Jurkat, Clone E6-1 (cell line): ENCODE results near the gene USP2. TPM values are rescaled to one million over a fixed set of nuclear protein-coding genes. Genes with fewer than 3 reads are reported as not detected.

Source experiments
- DNase-seq: peaks from one replicate; pipeline ENCODE4 v3.0.0-alpha.2; 2011; ENCODE audit warnings: low read depth, low spot score
- H3K4me3 ChIP-seq: 2 replicates; pipeline ENCODE4 v1.5.1; 2011; ENCODE audit warnings: mild to moderate bottlenecking, low read length, control low read depth, moderate library complexity
- polyA plus RNA-seq: library from polyadenylated mRNA; unstranded; fragments of >200 nt; gene quantifications from one replicate; pipeline ENCODE4 v1.2.1, GENCODE V29; 2012; ENCODE audit warnings: missing spikeins; ENCODE audit not compliant: insufficient read length, insufficient read depth

USP2 gene
- 8.1 TPM for polyA plus RNA-seq

- H3K4me3 ChIP-seq, result peak within 1 kb of the TSS; percentile 75
- DNase-seq, result peak; percentile 89
Observed at GRCh38 chr11:119381181-119381988, at the start of gene USP2. Gene USP2 (minus strand): TSS chr11:119381690. CDS start chr11:119373480, 8,210 bp downstream.

GRCh38 chr11:119427279-119427678 is 45.8 kb upstream of the USP2 start:
- no peak for DNase-seq
- H3K4me3 ChIP-seq, result no peak overlapping the region

DNA sequence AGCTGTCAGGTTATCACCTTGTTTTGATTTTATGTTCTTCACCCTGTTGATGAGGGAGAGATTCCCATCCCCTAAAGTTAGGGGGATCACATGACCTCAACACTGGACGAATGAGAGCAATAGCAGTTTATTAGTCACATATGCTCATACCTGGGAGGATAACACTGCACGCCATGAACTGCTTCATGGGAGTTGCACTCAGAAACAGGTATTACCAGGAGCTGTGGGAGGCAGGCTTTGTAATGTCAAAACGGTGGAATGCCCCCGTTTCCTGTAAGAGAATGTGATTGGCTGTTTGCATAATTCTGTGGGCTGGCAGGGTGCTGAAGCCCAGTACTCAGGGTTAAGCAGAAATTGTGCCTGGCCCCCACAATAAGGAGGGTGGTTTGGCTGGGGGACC is 44.7 kb upstream of the USP2 start:
- DNase-seq, result no peak
- no peak overlapping the region for H3K4me3 ChIP-seq

GRCh38 chr11:119424775-119425174 is 43.3 kb upstream of the USP2 start:
- no peak for DNase-seq
- no peak overlapping the region for H3K4me3 ChIP-seq

GRCh38 chr11:119424276-119424675 is 42.8 kb upstream of the USP2 start:
- no peak overlapping the region for H3K4me3 ChIP-seq
- DNase-seq, result no peak

GRCh38 chr11:119423509-119424254 is 42.2 kb upstream of the USP2 start:
- H3K4me3 ChIP-seq, result peak overlapping the region; percentile 81

DNA sequence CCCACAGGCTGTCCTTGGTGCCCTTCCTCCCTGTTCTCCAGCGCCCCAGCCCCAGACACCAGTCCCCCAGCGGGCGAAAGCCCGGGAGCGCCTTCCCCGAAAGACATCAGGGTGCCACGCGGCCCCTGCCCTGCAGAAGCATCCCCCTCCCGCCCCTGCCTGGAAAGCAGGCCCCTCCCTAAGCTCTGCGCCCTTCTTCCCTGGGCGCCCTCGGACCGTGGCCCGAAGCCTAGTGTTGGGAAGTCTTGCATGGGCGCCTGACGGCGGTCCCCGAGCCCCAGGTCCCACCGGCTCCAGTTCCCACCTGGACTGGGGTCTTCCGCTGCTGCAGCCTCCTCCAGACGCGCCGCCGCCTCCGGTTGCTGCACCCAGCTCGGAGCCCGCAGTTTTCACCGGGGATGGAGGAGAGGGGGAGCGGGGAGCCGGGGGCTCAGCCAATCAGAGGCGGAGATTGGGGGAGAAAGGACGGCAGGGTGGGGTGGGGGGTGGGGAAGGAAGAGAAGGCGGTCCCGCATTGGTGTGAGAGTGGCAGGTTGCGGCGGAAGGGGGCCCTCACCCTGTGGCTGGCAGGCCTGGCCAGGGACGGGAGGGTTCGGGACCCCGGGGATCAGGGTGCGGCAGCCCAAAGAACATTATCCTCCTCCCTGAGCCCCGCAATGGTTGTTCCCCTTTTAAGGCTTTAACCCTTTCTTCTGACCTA is 41.5 kb upstream of the USP2 start, which contains the start of gene THY1:
TSS of gene THY1 (minus strand) at position 364 of the 700 bp plus-strand sequence. CDS start 2,267 bp downstream, outside the sequence.
- DNase-seq, result peak; percentile 75
- peak within 1 kb of the TSS; percentile 81 for H3K4me3 ChIP-seq

More at GRCh38 chr11:119423509-119424254, 42.2 kb upstream of the USP2 start:
- no peak for DNase-seq

GRCh38 chr11:119421941-119422808 is 40.7 kb upstream of the USP2 start:
- DNase-seq, result no peak
- H3K4me3 ChIP-seq, result peak overlapping the region; percentile 81

GRCh38 chr11:119421351-119421750 is 39.9 kb upstream of the USP2 start:
- DNase-seq, result no peak
- H3K4me3 ChIP-seq, result no peak overlapping the region

DNA sequence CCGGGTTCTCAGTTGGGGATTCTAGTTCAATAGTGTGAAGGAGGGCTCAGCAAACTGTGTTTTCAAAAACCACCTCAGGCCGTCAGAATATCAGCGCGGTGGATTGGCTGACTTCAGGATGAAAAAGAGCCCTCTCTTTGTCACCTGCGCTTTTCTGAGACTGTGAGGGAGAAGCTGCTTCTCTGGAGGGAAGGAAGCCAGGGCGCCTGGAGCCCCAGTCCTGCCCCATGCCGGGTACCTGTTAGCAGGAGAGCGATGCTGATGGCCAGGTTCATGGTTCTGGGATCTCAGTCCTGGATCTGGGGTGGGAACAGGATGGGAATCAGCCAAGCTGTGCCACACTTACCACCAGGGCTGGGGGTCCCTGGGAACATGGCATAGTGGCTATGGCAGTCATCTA is 39.1 kb upstream of the USP2 start:
- no peak overlapping the region for H3K4me3 ChIP-seq
- DNase-seq, result no peak

GRCh38 chr11:119419834-119420492 is 38.5 kb upstream of the USP2 start:
- no peak overlapping the region for H3K4me3 ChIP-seq
- no peak for DNase-seq

DNA sequence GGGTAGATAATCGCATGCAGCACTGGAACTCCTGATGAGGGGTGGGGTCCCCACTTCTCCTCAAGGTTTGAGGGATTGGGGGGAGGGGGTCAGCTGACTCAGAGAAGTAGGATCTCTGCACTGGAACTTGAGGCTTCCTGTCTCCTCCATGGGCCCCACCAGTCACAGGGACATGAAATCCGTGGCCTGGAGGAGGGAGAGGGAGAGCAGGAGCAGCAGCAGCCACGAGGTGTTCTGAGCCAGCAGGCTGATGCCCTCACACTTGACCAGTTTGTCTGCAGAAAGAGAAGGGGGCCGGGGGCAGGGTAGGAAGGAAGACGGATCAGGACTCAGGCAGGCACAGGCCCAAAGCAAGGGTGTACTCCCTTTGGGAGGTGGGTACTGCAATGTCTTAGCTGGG is 37.8 kb upstream of the USP2 start:
- H3K4me3 ChIP-seq, result no peak overlapping the region
- DNase-seq, result no peak

- H3K4me3 ChIP-seq, result no peak overlapping the region
- DNase-seq, result no peak
Observed at GRCh38 chr11:119418759-119419158, 37.3 kb upstream of the USP2 start.

DNA sequence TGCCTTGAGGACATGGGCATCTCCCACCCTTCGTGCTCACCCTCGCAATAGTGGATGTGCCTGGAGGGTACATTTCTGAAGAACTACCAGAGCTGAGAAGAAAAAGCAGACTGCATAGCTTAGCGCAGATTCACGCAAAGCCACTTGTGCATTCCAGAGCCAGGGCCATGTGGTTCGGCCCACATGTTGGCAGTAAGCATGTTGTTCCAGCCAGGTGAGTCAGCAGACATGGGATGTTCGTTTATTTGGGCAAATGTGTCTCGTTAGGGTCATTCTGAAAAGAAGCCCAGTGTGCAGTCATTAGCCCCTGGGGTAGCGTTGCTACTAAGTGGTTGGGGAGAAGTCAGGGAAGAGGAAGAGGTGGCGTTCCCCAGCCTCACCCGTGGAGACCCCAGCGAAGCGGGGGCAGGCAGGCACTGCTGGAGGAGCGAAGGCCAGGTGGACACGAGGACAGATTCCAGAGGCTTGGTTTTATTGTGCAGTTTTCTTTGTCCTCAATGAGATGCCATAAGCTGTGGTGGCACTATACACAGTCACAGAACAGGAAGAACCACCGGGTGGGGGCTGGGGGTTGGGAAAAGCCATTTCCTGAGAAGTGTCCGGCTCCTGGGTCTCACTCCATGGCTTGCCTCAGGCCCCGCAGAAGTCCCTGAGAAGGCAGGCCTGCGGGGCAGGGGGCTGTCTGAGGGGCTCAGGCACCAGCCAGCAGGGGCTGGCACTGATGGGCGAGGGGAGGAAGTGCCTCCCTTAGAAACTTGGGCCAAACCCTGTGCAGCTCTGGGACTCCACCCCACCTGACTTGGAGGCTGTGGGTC is 36.4 kb upstream of the USP2 start:
- no peak for DNase-seq
- no peak overlapping the region for H3K4me3 ChIP-seq

- no peak overlapping the region for H3K4me3 ChIP-seq
- DNase-seq, result no peak
Observed at GRCh38 chr11:119416606-119417580, 35.4 kb upstream of the USP2 start.

DNA sequence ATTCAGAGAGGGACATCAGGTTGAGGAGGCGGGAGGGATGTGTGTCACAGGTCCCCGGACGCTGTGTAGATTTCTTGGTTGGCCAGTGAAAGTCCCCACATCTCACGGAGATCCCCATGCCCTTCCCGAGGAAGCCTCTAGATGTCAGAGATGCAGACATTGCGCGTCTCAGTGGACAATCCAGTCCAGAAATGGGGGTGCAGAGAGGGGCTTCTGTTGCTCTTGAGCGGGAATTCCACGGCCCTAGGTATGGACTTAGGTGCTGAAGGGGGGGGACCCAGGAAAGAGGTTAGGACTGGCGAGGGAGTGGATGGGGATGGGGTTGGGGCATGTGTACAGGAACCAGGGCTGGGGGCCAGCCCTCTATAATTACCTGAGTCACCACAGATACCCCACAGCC is 34.5 kb upstream of the USP2 start:
- H3K4me3 ChIP-seq, result no peak overlapping the region
- DNase-seq, result no peak
